ENCODE data around the gene SNX27. TPM values are rescaled to one million over a fixed set of nuclear protein-coding genes. Genes with fewer than 3 reads are reported as not detected.

SNX27 gene
- total RNA-seq, 1 donor from 2014 or later, result 13.0 TPM

DNA sequence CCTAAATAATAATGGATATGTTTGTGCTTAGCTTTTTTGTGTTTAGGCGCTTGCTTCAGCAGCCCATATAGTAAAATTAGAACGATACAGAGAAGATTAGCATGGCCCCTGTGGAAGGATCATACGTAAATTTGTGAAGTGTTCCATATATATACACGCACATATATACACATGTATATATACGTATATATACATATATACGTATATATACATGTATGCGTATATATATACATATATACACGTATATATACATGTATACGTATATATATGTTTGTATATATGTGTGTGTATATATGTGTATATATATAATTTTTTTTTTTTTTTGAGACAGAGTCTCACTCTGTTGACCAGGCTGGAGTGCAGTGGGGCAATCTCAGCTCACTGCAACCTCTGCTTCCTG lies 17.4 kb downstream of the SNX27 start:
- H3K36me3 ChIP-seq, result peaks cover 0 to 7% of the 10 kb centered on the region in 2 donors
- intact Hi-C loops (cut with DNase I), result no loop called here
- DNase-seq (ENCODE audit: low spot score in 2 of 2), result no peak
- no peak overlapping the region for H3K4me3 ChIP-seq
- H3K27me3 ChIP-seq, result no peaks in the 10 kb centered on the region
- TF ChIP-seq, protein P1, sequence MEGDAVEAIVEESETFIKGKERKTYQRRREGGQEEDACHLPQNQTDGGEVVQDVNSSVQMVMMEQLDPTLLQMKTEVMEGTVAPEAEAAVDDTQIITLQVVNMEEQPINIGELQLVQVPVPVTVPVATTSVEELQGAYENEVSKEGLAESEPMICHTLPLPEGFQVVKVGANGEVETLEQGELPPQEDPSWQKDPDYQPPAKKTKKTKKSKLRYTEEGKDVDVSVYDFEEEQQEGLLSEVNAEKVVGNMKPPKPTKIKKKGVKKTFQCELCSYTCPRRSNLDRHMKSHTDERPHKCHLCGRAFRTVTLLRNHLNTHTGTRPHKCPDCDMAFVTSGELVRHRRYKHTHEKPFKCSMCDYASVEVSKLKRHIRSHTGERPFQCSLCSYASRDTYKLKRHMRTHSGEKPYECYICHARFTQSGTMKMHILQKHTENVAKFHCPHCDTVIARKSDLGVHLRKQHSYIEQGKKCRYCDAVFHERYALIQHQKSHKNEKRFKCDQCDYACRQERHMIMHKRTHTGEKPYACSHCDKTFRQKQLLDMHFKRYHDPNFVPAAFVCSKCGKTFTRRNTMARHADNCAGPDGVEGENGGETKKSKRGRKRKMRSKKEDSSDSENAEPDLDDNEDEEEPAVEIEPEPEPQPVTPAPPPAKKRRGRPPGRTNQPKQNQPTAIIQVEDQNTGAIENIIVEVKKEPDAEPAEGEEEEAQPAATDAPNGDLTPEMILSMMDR (IDR thresholded peaks at IDR 0.05), result no peak
- H3K4me1 ChIP-seq, result no peaks in the 10 kb centered on the region
- no peak overlapping the region for H3K27ac ChIP-seq
- no peaks in the 10 kb centered on the region for H3K9me3 ChIP-seq

DNA sequence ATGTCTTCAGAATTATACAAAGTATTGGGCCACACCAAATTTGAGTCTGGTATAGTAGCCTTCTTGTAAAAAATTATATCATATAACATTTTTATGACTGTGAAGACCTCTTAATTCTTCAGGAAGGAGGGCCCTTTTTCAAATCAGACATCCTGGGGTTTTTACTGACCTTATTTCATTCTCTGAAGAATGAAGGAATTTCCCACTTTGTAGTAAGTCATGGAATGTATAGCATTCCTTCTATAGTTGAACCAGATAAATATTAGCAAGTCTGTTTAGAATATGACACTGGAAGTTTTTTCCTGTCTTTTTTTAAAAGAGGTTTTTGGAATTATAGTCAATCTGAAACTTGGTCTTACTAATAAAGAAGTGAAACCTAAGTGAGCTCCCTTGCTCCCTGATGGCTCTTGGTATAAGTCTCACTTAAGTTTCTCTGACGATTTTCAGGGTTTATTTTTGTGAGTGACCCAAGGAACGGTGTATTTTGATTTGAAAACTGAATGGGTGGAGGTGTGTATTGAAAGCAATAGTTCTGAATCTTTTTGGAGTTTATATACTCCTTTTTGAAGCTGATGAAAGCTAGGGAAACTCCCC lies 23.7 kb downstream of the SNX27 start:
- DNase-seq (ENCODE audit: low spot score in 2 of 2), result no peak
- H3K4me1 ChIP-seq, result peaks cover 5 to 7% of the 10 kb centered on the region in 2 donors
- intact Hi-C loops (cut with DNase I), result no loop called here
- no peaks in the 10 kb centered on the region for H3K27me3 ChIP-seq
- H3K27ac ChIP-seq, result no peak overlapping the region
- no peaks in the 10 kb centered on the region for H3K9me3 ChIP-seq
- TF ChIP-seq, protein P1 (IDR thresholded peaks at IDR 0.05), result no peak
- H3K36me3 ChIP-seq, result no peaks in the 10 kb centered on the region
- H3K4me3 ChIP-seq, result no peak overlapping the region

DNA sequence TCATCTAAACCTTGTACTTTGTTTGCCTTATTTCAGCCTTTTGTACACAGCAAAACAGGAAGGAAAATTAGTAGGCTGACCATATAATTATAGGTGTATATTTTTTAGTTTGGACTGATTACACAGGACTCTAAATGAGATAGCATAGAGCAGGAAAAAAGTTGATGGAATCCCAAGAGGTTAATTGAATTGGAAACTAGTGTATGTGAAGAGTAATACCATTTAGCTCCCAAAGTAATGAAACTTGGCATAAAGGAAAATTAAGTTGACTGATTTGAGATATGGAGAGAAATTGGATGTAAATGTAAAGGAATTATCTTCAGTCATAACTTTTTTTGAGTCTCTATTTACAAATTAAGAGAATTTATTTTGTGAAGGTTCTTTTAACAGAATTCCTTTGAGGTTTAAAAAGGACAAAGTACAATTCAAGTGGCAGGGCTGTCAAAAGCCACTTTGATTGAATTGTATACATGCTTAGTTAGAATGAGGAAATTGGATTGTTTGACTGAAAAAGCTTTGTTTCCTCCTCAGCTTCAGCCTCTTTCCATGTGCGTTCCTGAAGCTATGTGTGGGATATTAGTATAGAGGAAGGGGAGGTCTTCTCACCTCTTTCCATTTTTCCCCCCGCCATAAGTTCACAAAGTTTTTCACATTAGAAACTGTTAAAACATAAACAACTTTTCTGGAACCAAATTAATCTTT lies 26.4 kb downstream of the SNX27 start:
- no peak overlapping the region for H3K4me3 ChIP-seq
- intact Hi-C loops (cut with DNase I), result no loop called here

DNA sequence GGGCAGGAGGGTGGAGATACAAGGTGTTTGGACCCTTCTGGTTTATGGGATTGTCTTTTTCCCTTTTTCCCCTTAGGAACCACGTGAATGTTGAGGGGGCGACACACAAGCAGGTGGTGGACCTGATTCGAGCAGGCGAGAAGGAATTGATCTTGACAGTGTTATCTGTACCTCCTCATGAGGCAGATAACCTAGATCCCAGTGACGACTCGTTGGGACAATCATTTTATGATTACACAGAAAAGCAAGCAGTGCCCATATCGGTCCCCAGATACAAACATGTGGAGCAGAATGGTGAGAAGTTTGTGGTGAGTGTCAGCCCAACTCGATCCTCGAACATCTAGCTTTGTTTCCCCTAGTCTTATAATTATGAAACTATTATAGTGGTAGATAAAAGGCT lies 27.0 kb downstream of the SNX27 start:
- Histone ChIP-seq H3K9me3 (no peaks in the 10 kb centered on the region), H3K36me3 (no peaks in the 10 kb centered on the region), H3K27me3 (no peaks in the 10 kb centered on the region), H3K4me3 (no peak overlapping the region), H3K27ac (no peak overlapping the region), H3K4me1 (peaks cover 5 to 7% of the 10 kb centered on the region in 2 donors)
- intact Hi-C loops (cut with DNase I), result no loop called here
- TF ChIP-seq, protein P1 (IDR thresholded peaks at IDR 0.05), result no peak
- no peak for DNase-seq (ENCODE audit: low spot score in 2 of 2)

More for the DNA sequence above, 26.4 kb downstream of the SNX27 start:
- no peaks in the 10 kb centered on the region for H3K27me3 ChIP-seq
- H3K36me3 ChIP-seq, result no peaks in the 10 kb centered on the region
- peaks cover 5 to 7% of the 10 kb centered on the region in 2 donors for H3K4me1 ChIP-seq
- TF ChIP-seq, protein P1 (IDR thresholded peaks at IDR 0.05), result no peak
- no peak overlapping the region for H3K27ac ChIP-seq
- no peaks in the 10 kb centered on the region for H3K9me3 ChIP-seq
- no peak for DNase-seq (ENCODE audit: low spot score in 2 of 2)

DNA sequence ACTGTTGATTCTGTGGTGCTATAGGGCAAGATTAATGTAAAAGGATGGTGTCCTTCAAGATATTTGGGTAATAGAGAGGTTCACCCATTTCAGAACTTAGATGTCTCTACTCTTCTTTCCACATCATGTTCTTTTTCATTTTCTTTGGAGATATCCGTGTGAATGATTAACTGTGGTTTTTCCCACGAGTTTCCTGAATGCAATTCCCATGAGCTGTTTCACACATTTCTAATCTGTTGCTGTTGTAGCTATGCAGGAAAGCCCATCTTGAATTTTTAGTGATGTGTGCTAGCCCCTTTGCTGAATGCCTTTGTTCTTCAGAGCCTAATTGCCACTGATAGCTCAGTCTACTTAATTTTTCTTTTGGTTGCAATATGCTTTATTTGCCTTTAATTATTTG lies 27.6 kb downstream of the SNX27 start:
- TF ChIP-seq, protein P1 (IDR thresholded peaks at IDR 0.05), result no peak
- Histone ChIP-seq H3K27ac (no peak overlapping the region), H3K4me3 (no peak overlapping the region), H3K27me3 (no peaks in the 10 kb centered on the region), H3K9me3 (no peaks in the 10 kb centered on the region), H3K4me1 (peaks cover 5 to 7% of the 10 kb centered on the region in 2 donors), H3K36me3 (no peaks in the 10 kb centered on the region)
- intact Hi-C loops (cut with DNase I), result no loop called here
- DNase-seq (ENCODE audit: low spot score in 2 of 2), result no peak
